H1 (cell line): ENCODE data around the gene DNAJB1. TPM values are rescaled to one million over a fixed set of nuclear protein-coding genes. Genes with fewer than 3 reads are reported as not detected.
A peak's percentile ranks its signal among the peaks of the same experiment; 100 is the strongest.
"Not testable (repeated sequence)": the region's sequence is repeated elsewhere in the genome, so short reads cannot be mapped to it uniquely, and the experiment has no call there.

Source experiments
- CTCF ChIA-PET: fragments of 300-600 bp; sonication (Branson Sonifier 250); formaldehyde crosslinking; loops from one replicate; lab custom pipeline; 2021; ENCODE audit not compliant: partially characterized antibody; lab: Charles Lee
- POLR2A ChIA-PET: fragments of 300-600 bp; sonication (Branson Sonifier 250); formaldehyde crosslinking; loops from one replicate; lab custom pipeline; 2021; ENCODE audit warnings: inconsistent platforms; ENCODE audit not compliant: partially characterized antibody; lab: Charles Lee
- DNase-seq, 2 experiments: peaks; one replicate each; pipeline versions ENCODE4 v3.0.0 to v3.0.0-alpha.2; 2010 to 2022; ENCODE audit warnings: low spot score in 2 of 2, low read depth in 1 of 2, mixed read lengths in 1 of 2
- FAIRE-seq: peaks from 2 replicates; lab custom pipeline; 2011; peaks lifted over from hg19 to GRCh38; lab: Jason Lieb, UNC
- H2AFZ ChIP-seq: 2 replicates; pipeline ENCODE4 v1.8.1; 2012; ENCODE audit warnings: low read length, inconsistent platforms
- H2AK5ac ChIP-seq: 2 replicates; pipeline ENCODE4 v1.6.1; 2013; ENCODE audit warnings: low read depth, low read length
- H2BK120ac ChIP-seq: replicated peaks from 2 replicates; pipeline ENCODE3; 2013; ENCODE audit warnings: low read depth, low read length, inconsistent platforms
- H2BK12ac ChIP-seq: 2 replicates; pipeline ENCODE4 v1.6.1; 2013; ENCODE audit warnings: low read depth, low read length
- H2BK15ac ChIP-seq: 2 replicates; pipeline ENCODE4 v1.6.1; 2013; ENCODE audit warnings: low read length
- H2BK20ac ChIP-seq: 2 replicates; pipeline ENCODE4 v1.6.1; 2013; ENCODE audit warnings: low read length
- H2BK5ac ChIP-seq: 2 replicates; pipeline ENCODE4 v1.6.1; 2013; ENCODE audit warnings: low read depth, low read length
- H3K14ac ChIP-seq: 2 replicates; pipeline ENCODE4 v1.6.1; 2013; ENCODE audit warnings: inconsistent platforms; ENCODE audit not compliant: insufficient read length
- H3K18ac ChIP-seq: 2 replicates; pipeline ENCODE4 v1.6.1; 2013; ENCODE audit warnings: low read length; ENCODE audit errors: extremely low read depth
- H3K23ac ChIP-seq: 2 replicates; pipeline ENCODE4 v1.6.1; 2013; ENCODE audit warnings: inconsistent platforms; ENCODE audit not compliant: insufficient read length
- H3K23me2 ChIP-seq: 2 replicates; pipeline ENCODE4 v1.6.1; 2013; ENCODE audit warnings: low read depth, low read length
- H3K27ac ChIP-seq: 2 replicates; pipeline ENCODE4 v1.6.1; 2011; ENCODE audit warnings: low read depth, low read length, inconsistent platforms
- H3K27me3 ChIP-seq, 4 experiments: replicated peaks in 1 of 4; 1 replicate in 1 of 4; 2 replicates in 3 of 4; pipeline versions ENCODE4 v1.6.1 to v1.8.1; 2011 to 2013; ENCODE audit warnings: low read length in 3 of 4, mild to moderate bottlenecking in 3 of 4, inconsistent platforms in 2 of 4, mixed read lengths in 2 of 4, moderate library complexity in 1 of 4; ENCODE audit not compliant: control insufficient read depth in 3 of 4, insufficient read depth in 3 of 4; ENCODE audit errors: extremely low read depth in 1 of 4
- H3K36me3 ChIP-seq, 4 experiments: 2 replicates each; pipeline versions ENCODE4 v1.6.1 to v1.8.1; 2011 to 2013; ENCODE audit warnings: mild to moderate bottlenecking in 4 of 4, low read length in 3 of 4, moderate library complexity in 2 of 4, control low read depth in 1 of 4, inconsistent platforms in 1 of 4; ENCODE audit not compliant: insufficient read depth in 4 of 4, control insufficient read depth in 2 of 4
- H3K4ac ChIP-seq: replicated peaks from 2 replicates; pipeline ENCODE3; 2013; ENCODE audit warnings: low read length, low read depth, mixed read lengths, inconsistent platforms; ENCODE audit not compliant: insufficient read length
- H3K4me1 ChIP-seq, 4 experiments: replicated peaks in 1 of 4; 1 replicate in 1 of 4; 2 replicates in 3 of 4; pipeline versions ENCODE4 v1.6.1 to v1.8.1; 2011 to 2013; ENCODE audit warnings: low read length in 3 of 4, inconsistent platforms in 2 of 4, mixed read lengths in 1 of 4; ENCODE audit not compliant: insufficient read depth in 4 of 4, control insufficient read depth in 3 of 4
- H3K4me2 ChIP-seq, 2 experiments: 2 replicates each; pipeline versions ENCODE4 v1.6.1 to v1.8.1; 2011 to 2013; ENCODE audit warnings: low read depth in 2 of 2, low read length in 2 of 2, control low read depth in 1 of 2, inconsistent platforms in 1 of 2, mild to moderate bottlenecking in 1 of 2; ENCODE audit not compliant: insufficient read depth in 1 of 2
- H3K4me3 ChIP-seq, 4 experiments: fragments of 200-600, 300-600 bp in 1 of 4; sonication (generic), shearing (Covaris generic), sonication (Bioruptor Twin) in 1 of 4; 2 replicates each; pipeline versions ENCODE4 v1.5.1 to v1.8.1; 2011 to 2016; ENCODE audit warnings: low read length in 4 of 4, low read depth in 3 of 4, control low read depth in 2 of 4, inconsistent platforms in 2 of 4, mild to moderate bottlenecking in 2 of 4, mixed read lengths in 1 of 4, moderate library complexity in 1 of 4; ENCODE audit not compliant: insufficient read depth in 2 of 4; ENCODE audit errors: extremely low read depth in 1 of 4
- H3K56ac ChIP-seq: replicated peaks from 2 replicates; pipeline ENCODE3; 2013; ENCODE audit warnings: low read depth, mild to moderate bottlenecking, mixed read lengths, low read length, inconsistent platforms; ENCODE audit not compliant: insufficient read length
- H3K79me1 ChIP-seq: 2 replicates; pipeline ENCODE4 v1.6.1; 2013; ENCODE audit warnings: low read depth, low read length, control low read depth
- H3K79me2 ChIP-seq, 2 experiments: 2 replicates each; pipeline versions ENCODE4 v1.6.1 to v1.8.1; 2012 to 2013; ENCODE audit warnings: low read length in 2 of 2, mild to moderate bottlenecking in 2 of 2, inconsistent platforms in 1 of 2; ENCODE audit not compliant: insufficient read depth in 2 of 2, control insufficient read depth in 1 of 2
- H3K9ac ChIP-seq, 4 experiments: replicated peaks in 1 of 4; 1 replicate in 1 of 4; 2 replicates in 3 of 4; pipeline versions ENCODE4 v1.6.1 to v1.8.1; 2011 to 2013; ENCODE audit warnings: low read depth in 3 of 4, low read length in 3 of 4, control low read depth in 2 of 4, mild to moderate bottlenecking in 2 of 4, moderate library complexity in 2 of 4, inconsistent platforms in 1 of 4; ENCODE audit errors: extremely low read depth in 1 of 4
- H3K9me3 ChIP-seq, 2 experiments: 2 replicates each; pipeline versions ENCODE4 v1.6.1 to v1.8.1; 2012 to 2013; ENCODE audit warnings: mild to moderate bottlenecking in 2 of 2, moderate library complexity in 2 of 2, control low read depth in 1 of 2, inconsistent platforms in 1 of 2, low read depth in 1 of 2, low read length in 1 of 2, mixed read lengths in 1 of 2; ENCODE audit not compliant: insufficient read depth in 2 of 2
- H4K20me1 ChIP-seq, 2 experiments: replicated peaks in 1 of 2; 2 replicates each; pipeline versions ENCODE3 to v1.8.1; 2011 to 2013; ENCODE audit warnings: inconsistent platforms in 2 of 2, low read length in 2 of 2, mild to moderate bottlenecking in 1 of 2; ENCODE audit not compliant: insufficient read depth in 2 of 2, control insufficient read depth in 1 of 2
- H4K5ac ChIP-seq: 2 replicates; pipeline ENCODE4 v1.6.1; 2013; ENCODE audit warnings: low read length, low read depth, mixed read lengths, inconsistent platforms; ENCODE audit not compliant: insufficient read length
- H4K8ac ChIP-seq: 2 replicates; pipeline ENCODE4 v1.8.0; 2013; ENCODE audit warnings: mild to moderate bottlenecking, moderate library complexity, low read length, inconsistent platforms; ENCODE audit not compliant: insufficient read depth; ENCODE audit errors: extremely low read depth
- H4K91ac ChIP-seq: replicated peaks from 2 replicates; pipeline ENCODE3; 2013; ENCODE audit warnings: low read length, mixed read lengths, inconsistent platforms; ENCODE audit not compliant: insufficient read length
- WGBS, 2 experiments: shearing (Covaris generic) in 1 of 2; methylation state at CpG; one replicate each; pipeline versions ENCODE4 v1.1.6 to v1.1.7; 2013 to 2015; ENCODE audit warnings: low lambda C conversion rate in 2 of 2, mixed read lengths in 2 of 2, inconsistent platforms in 1 of 2, low coverage in 1 of 2, missing lambda C conversion rate in 1 of 2; ENCODE audit not compliant: insufficient replicate concordance in 2 of 2, insufficient coverage in 1 of 2, insufficient read length in 1 of 2; ENCODE audit errors: extremely low coverage in 1 of 2, missing lambda C conversion rate in 1 of 2; 5-methylcytosine and 5-hydroxymethylcytosine counted together
- polyA plus RNA-seq, 7 experiments: library from polyadenylated mRNA; depleted of rRNA in 3 of 7; stranded (reverse) in 5 of 7; unstranded in 2 of 7; fragments of >200 nt in 5 of 7; fragments of 200-250 nt in 2 of 7; gene quantifications; 1 replicate in 5 of 7; 2 replicates in 1 of 7; 4 replicates in 1 of 7; pipeline versions ENCODE4 v1.2.1 to v1.2.3, GENCODE V29; 2011 to 2013; ENCODE audit warnings: missing spikeins in 2 of 7, mixed read lengths in 2 of 7
- total RNA-seq: library from RNA; stranded (reverse); fragmentation: NEBNext Ultra II Directional; extraction: Animal tissue kit (Norgen Biotek cat#: 25700); gene quantifications from 2 replicates; pipeline ENCODE4 v1.2.1, GENCODE V29; 2021

The DNAJB1 gene
- total and polyA plus RNA-seq, 2 of the 8 experiments (the other 6 are each of a cell fraction or from before 2014, with no cell fraction given), result 62.9 to 64.3 TPM

- not testable (repeated sequence) for H3K9me3 ChIP-seq
Measured at GRCh38 chr19:14564652-14565297, 46.6 kb upstream of the DNAJB1 start.

More at GRCh38 chr19:14564652-14565297, 46.6 kb upstream of the DNAJB1 start:
- not testable (repeated sequence) for H2BK5ac ChIP-seq, H2BK120ac ChIP-seq, H3K27me3 ChIP-seq, DNase-seq, H3K23me2 ChIP-seq, H3K79me1 ChIP-seq, H4K5ac ChIP-seq, H3K56ac ChIP-seq, H3K9ac ChIP-seq, H3K4ac ChIP-seq, H3K14ac ChIP-seq, H2AK5ac ChIP-seq, H2BK12ac ChIP-seq, H3K4me2 ChIP-seq, H4K91ac ChIP-seq, H3K27ac ChIP-seq, H2BK15ac ChIP-seq, H3K23ac ChIP-seq, H2BK20ac ChIP-seq, H4K8ac ChIP-seq, H3K4me3 ChIP-seq, H2AFZ ChIP-seq, H3K18ac ChIP-seq
- peak; percentile 7 for FAIRE-seq
- peaks cover 0 to 16% (median 6%) of the 10 kb centered on the region in 4 experiments; a peak in 3 of 8 replicates for H3K36me3 ChIP-seq
- 89% methylated on average over 14 of the region's 22 CpGs; no CpG with 5 or more reads in 1 of the 2 experiments for WGBS, 2 experiments
- peaks cover 0 to 36% (median 31%) of the 10 kb centered on the region in 4 experiments; a peak in 6 of 7 replicates for H3K4me1 ChIP-seq
- peaks cover 0 to 17% of the 10 kb centered on the region in 2 experiments; a peak in 1 of 4 replicates for H3K79me2 ChIP-seq
- ChIA-PET POLR2A (interaction anchor here (1.2 kb wide), 1 partner anchor 14 kb away, joined by 4 read pairs; no protein-coding TSS in a partner anchor), CTCF (interaction anchor here (1.1 kb wide), 1 partner anchor 125 kb away, joined by 3 read pairs; the partner anchor contains the start of gene ZNF333)
- peaks cover 0 to 17% of the 10 kb centered on the region in 2 experiments for H4K20me1 ChIP-seq
